T-helper 1 cell (primary cell): ENCODE results near the gene MT1H.
A peak's percentile ranks its signal among the peaks of the same experiment; 100 is the strongest.
"Not testable (repeated sequence)": the region's sequence is repeated elsewhere in the genome, so short reads cannot be mapped to it uniquely, and the experiment has no call there.

Experiments
- DNase-seq, 5 donors: peaks; one replicate each; pipeline ENCODE4 v3.0.0-alpha.2; 2012 to 2020
- total RNA-seq, 4 donors: gene quantifications; one replicate each; lab custom pipeline; 2026; lab: John Stamatoyannopoulos, UW

Gene MT1H
- 0 reads per million in 4 donors for total RNA-seq

GRCh38 chr16:56669005-56669839, at the start of gene MT1H:
Gene MT1H, plus strand, starts transcription at chr16:56669814. Its CDS starts 71 bp downstream, at chr16:56669885.
- no peak for DNase-seq

- DNase-seq = no peak
These were observed 49.2 kb upstream of the MT1H start for GRCh38 chr16:56620339-56620897.

GRCh38 chr16:56621665-56622445, 47.8 kb upstream of the MT1H start:
- not testable (repeated sequence) for DNase-seq

- DNase-seq = not testable (repeated sequence)
These were observed 46.4 kb upstream of the MT1H start for GRCh38 chr16:56623184-56623583.

GRCh38 chr16:56623637-56624036, 46.0 kb upstream of the MT1H start:
- no peak for DNase-seq

GRCh38 chr16:56625140-56625942, 44.3 kb upstream of the MT1H start, which contains the start of gene MT1E:
Gene MT1E, plus strand, starts transcription at chr16:56625781. Its CDS starts 71 bp downstream, at chr16:56625852.
- DNase-seq = peak in 2 of 5 donors; percentile 35 to 81

GRCh38 chr16:56625943-56626654, 43.5 kb upstream of the MT1H start:
- DNase-seq = no peak

- no peak for DNase-seq
These were observed 42.9 kb upstream of the MT1H start for GRCh38 chr16:56626685-56627084.

GRCh38 chr16:56628486-56629350, 40.9 kb upstream of the MT1H start:
- DNase-seq = no peak

GRCh38 chr16:56629531-56629930, 40.1 kb upstream of the MT1H start:
- DNase-seq = no peak

GRCh38 chr16:56630134-56630533, 39.5 kb upstream of the MT1H start:
- DNase-seq = no peak

GRCh38 chr16:56631197-56631596, 38.4 kb upstream of the MT1H start:
- DNase-seq = no peak

GRCh38 chr16:56631832-56632155, 37.8 kb upstream of the MT1H start:
- DNase-seq = no peak

- no peak for DNase-seq
These were observed 37.3 kb upstream of the MT1H start, which contains the start of gene MT1M for GRCh38 chr16:56632156-56632847. Gene MT1M, plus strand, starts transcription at chr16:56632659. Its CDS starts 73 bp downstream, at chr16:56632732.

GRCh38 chr16:56632848-56633365, 36.7 kb upstream of the MT1H start:
- no peak for DNase-seq

GRCh38 chr16:56633535-56633934, 36.1 kb upstream of the MT1H start:
- no peak for DNase-seq

GRCh38 chr16:56634715-56635440, 34.7 kb upstream of the MT1H start:
- no peak for DNase-seq

- no peak for DNase-seq
These were observed 34.1 kb upstream of the MT1H start for GRCh38 chr16:56635441-56635967.
